Measurements from ENCODE around the gene ETV5.

ETV5 gene

DNA sequence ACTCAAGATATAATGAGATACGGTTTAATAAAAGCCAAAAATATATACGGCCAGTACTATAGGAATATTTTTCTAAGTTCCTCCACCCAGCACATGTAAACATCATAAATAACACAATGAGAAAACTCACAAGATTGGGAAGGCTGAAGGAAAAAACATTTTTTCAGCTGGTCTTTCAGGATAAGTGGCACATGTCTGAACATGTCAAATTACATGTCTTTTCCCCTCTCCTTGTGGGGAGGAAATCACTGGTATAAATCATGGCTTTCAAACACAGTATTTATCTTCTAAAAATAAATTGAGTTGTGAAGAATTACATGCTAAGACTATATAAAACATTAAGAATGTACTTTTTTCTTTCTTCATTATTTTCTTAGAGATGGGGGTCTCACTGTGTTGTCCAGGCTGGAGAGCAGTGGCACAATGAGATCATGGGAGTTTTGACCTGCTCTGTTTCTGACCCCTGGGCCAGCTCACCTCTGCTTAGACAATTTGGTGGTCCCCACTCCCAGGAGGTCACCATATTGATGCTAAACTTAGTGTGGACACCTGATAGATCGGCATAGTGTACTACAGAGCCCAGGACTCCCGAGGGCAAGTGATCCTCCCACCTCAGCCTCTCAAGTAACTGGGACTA lies 32.8 kb downstream of the ETV5 start:
- TF ChIP-seq ZNF274 (IDR thresholded peaks at IDR 0.05; ENCODE audit: low read depth, low read length): no peak

DNA sequence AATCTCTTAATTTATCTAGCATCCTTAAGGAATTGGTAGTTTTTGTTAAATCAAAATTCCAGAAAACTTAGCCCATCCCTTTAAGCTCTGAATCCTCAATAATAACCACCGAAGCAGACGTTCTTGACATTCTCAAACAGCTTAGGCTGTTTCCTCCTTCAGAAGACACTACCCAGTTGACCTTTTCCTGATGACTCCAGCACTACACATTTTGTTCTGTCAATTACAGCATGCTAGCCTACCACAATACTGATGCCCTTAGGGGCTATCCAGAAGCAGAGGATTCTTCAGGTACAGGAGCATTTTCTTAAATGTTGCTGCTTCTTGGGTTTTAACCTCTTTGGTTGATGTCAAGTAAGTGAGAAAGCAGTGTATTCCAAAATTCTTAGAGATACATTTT lies 33.4 kb downstream of the ETV5 start:
- TF ChIP-seq ZNF274 (IDR thresholded peaks at IDR 0.05; ENCODE audit: low read depth, low read length): no peak
- H3K4me3 ChIP-seq (ENCODE audit: low read length): no peak overlapping the region

More for the DNA sequence above, 32.8 kb downstream of the ETV5 start:
- H3K4me3 ChIP-seq (ENCODE audit: low read length): no peak overlapping the region

DNA sequence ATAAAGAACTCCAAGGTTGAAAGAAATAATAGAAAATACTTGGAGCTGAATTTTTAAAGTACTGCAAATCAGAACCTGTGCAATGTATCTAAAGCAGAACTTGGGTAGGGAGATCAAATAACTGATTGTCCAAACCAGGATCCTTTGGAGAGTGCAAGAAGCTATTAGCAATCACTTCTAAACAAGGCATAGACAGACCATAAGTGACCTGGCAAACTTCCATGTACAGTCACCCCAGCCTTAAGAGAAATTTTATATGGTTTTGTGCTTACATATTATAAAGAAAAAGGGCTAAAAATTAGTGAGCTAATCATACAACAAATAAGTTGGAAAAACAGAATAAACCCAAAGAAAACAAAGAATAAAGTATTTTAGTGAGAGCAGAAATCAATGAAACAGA lies 35.2 kb downstream of the ETV5 start:
- no peak for TF ChIP-seq ZNF274 (IDR thresholded peaks at IDR 0.05; ENCODE audit: low read depth, low read length)
- no peak overlapping the region for H3K4me3 ChIP-seq (ENCODE audit: low read length)

GRCh38 chr3:186070996-186071395 lies 37.9 kb downstream of the ETV5 start:
- TF ChIP-seq ZNF274 (IDR thresholded peaks at IDR 0.05; ENCODE audit: low read depth, low read length): no peak
- H3K4me3 ChIP-seq (ENCODE audit: low read length): no peak overlapping the region

GRCh38 chr3:186070550-186070949 lies 38.3 kb downstream of the ETV5 start:
- TF ChIP-seq ZNF274 (IDR thresholded peaks at IDR 0.05; ENCODE audit: low read depth, low read length): no peak
- H3K4me3 ChIP-seq (ENCODE audit: low read length): no peak overlapping the region

DNA sequence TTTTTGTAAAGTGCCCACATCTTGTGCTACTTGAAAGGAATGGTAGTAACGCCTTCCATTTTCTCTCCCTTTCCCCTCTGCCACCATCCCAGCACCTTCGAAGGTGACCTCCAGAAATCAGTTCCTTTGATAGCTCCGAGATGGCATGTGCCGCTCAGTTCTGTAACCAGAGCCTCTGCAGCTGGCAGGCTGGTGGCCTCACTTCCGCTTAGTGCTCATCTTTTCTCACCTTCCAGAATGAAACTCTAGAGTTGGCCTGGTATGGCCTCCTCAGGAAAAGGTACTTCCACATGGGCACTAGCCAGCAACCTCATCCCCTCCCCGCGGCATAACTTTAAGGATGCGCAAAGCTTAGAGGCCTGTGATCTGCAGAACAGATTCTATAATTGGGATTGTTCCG lies 38.8 kb downstream of the ETV5 start:
- TF ChIP-seq ZNF274 (IDR thresholded peaks at IDR 0.05; ENCODE audit: low read depth, low read length): no peak

DNA sequence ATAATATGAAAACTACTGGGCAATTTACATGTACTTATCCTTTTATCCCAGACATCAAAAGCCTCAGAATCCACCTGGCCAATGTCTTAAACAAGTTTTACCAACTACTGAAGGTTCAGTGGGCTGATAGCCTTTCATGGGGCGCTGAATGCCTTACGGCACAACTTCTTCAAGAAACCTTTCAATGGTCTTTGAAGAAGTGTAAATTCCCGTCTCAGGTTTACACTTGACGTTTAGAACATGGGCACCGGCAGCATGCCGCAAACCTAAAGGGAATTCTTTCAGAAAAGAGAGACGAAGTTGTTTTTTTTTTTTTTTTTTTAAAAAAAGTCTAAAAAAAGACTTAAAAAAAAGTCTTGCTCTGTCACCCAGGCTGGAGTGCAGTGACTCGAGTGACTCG lies 39.7 kb downstream of the ETV5 start:
- H3K4me3 ChIP-seq (ENCODE audit: low read length): no peak overlapping the region
- no peak for TF ChIP-seq ZNF274 (IDR thresholded peaks at IDR 0.05; ENCODE audit: low read depth, low read length)

More for the DNA sequence above, 38.8 kb downstream of the ETV5 start:
- H3K4me3 ChIP-seq (ENCODE audit: low read length): no peak overlapping the region

- TF ChIP-seq ZNF274 (IDR thresholded peaks at IDR 0.05; ENCODE audit: low read depth, low read length): no peak
- no peak overlapping the region for H3K4me3 ChIP-seq (ENCODE audit: low read length)
Measured at GRCh38 chr3:186068243-186068552, 40.7 kb downstream of the ETV5 start.

- H3K4me3 ChIP-seq (ENCODE audit: low read length): peak overlapping the region; percentile 20; the same call in 1 of the 2 replicates
- no peak for TF ChIP-seq ZNF274 (IDR thresholded peaks at IDR 0.05; ENCODE audit: low read depth, low read length)
Measured at GRCh38 chr3:186067360-186068242, 41.3 kb downstream of the ETV5 start.

GRCh38 chr3:186060222-186060621 lies 48.7 kb downstream of the ETV5 start:
- TF ChIP-seq ZNF274 (IDR thresholded peaks at IDR 0.05; ENCODE audit: low read depth, low read length): no peak
- H3K4me3 ChIP-seq (ENCODE audit: low read length): no peak overlapping the region

GRCh38 chr3:186059192-186059591 lies 49.7 kb downstream of the ETV5 start:
- no peak overlapping the region for H3K4me3 ChIP-seq (ENCODE audit: low read length)
- no peak for TF ChIP-seq ZNF274 (IDR thresholded peaks at IDR 0.05; ENCODE audit: low read depth, low read length)

- no peak overlapping the region for H3K4me3 ChIP-seq (ENCODE audit: low read length)
- no peak for TF ChIP-seq ZNF274 (IDR thresholded peaks at IDR 0.05; ENCODE audit: low read depth, low read length)
Measured at GRCh38 chr3:186058225-186058624, 50.7 kb downstream of the ETV5 start.

DNA sequence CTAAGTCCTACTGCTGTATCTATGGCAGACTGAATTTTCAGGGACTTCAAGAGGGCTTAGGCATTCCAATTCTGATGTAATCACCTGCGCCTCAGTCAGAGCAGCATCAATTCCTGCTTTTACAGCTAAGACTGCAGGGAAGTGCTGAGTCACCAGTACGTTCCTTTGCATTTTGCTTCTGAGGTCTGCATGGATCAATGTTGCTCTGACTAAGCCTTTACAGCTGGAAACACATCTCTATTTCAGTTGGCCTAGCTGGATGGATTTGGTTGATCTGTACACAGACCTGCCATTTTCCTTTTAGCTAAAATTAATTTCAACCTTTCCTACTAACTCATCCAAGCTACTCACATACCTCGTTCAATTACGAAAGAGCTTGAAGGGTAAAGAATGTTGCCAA lies 51.3 kb downstream of the ETV5 start:
- H3K4me3 ChIP-seq (ENCODE audit: low read length): no peak overlapping the region

DNA sequence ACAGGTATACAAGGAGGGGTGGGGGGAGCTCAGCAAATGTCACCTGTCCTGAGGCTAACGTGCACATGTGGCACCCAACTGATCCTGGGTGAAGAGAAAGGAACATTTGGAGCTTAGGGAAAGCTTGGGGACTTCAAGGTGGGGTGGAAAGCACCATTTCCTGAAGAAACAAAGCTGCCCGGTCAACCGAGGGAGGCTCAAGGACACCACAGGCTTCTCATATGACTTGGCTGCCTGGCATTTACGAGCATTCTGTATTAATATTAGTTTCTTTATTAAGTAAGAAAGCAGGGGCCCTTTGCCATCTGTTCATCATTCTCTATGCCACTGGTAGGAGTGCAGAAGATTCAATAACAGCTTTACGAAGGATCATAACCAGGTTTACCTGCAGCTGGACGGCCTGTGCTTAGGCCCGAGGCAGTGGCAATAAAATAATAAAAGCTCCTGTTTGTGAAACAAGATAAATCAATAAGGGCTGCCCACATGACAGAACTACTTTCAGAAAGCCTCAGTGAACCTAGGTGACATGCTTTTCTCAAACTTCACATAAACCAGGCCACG lies 54.0 kb downstream of the ETV5 start:
- TF ChIP-seq ZNF274 (IDR thresholded peaks at IDR 0.05; ENCODE audit: low read depth, low read length): no peak
- H3K4me3 ChIP-seq (ENCODE audit: low read length): no peak overlapping the region

More for the DNA sequence above, 51.3 kb downstream of the ETV5 start:
- TF ChIP-seq ZNF274 (IDR thresholded peaks at IDR 0.05; ENCODE audit: low read depth, low read length): no peak

Measured in GM08714 (cell line).